Lower leg skin (tissue), 4 donors: Measurements from ENCODE around the gene CHCHD10. TPM values are rescaled to one million over a fixed set of nuclear protein-coding genes. Genes with fewer than 3 reads are reported as not detected.

Experiments used
- DNase-seq, 2 donors: peaks; one replicate each; pipeline ENCODE4 v3.0.0-alpha.2; 2019; ENCODE audit warnings: low spot score in 2 of 2
- H3K4me3 ChIP-seq: fragments of 200-600 bp; sonication (generic); 2 replicates; pipeline ENCODE4 v1.5.1; 2017; ENCODE audit warnings: mild to moderate bottlenecking, low read depth; ENCODE audit not compliant: poor library complexity, severe bottlenecking
- POLR2A ChIP-seq, 2 donors: fragments of 450-650 bp; IDR thresholded peaks; one replicate each; pipeline ENCODE4 v1.6.1; 2016 to 2017; ENCODE audit warnings: antibody characterized with exemption in 2 of 2, mild to moderate bottlenecking in 1 of 2, moderate library complexity in 1 of 2
- WGBS, 2 donors: methylation state at CpG; one replicate each; pipeline ENCODE4 v1.1.5; 2018; 5-methylcytosine and 5-hydroxymethylcytosine counted together
- intact Hi-C: fragments of 100-400 bp; cut with DNase I; formaldehyde crosslinking; loops from one replicate; pipeline ENCODE4 v1.15.0; 2023; ENCODE audit warnings: low total_unique reads
- total RNA-seq, 4 donors: library from RNA; depleted of rRNA; stranded (reverse); fragments of >200 nt; gene quantifications; one replicate each; pipeline ENCODE4 v1.1.0, GENCODE V29; 2016
- TF ChIP-seq, protein P1 (sequence below), 3 donors: fragments of 450-650 bp; IDR thresholded peaks; one replicate each; pipeline ENCODE4 v1.5.1; 2016; ENCODE audit warnings: antibody characterized with exemption in 3 of 3, mild to moderate bottlenecking in 3 of 3, moderate library complexity in 2 of 3

The CHCHD10 gene
- total RNA-seq, 4 donors from 2014 or later: 3.8 to 28.3 (median 11.4) TPM

DNA sequence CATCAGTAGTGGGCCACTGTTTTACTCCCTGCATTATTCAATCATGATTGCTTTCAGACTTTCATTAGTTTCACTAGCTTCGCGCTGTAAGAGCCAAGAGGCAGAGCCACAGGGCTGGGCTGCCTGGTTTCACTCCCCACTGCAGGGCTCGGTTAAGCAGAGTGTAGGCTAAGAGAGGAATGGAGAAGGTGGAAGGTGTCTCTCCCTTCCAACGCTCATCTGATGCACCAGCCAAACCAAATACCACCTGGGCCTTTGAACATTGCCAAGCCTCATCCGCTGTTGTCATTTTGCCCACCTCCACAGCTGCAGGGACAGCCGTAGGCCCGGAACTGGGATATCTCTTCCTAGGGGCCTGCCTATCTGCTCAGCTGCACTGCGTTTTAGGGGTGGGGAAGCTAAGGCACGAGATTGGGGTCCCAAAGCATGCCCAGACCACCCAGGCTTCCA lies 18.5 kb upstream of the CHCHD10 start:
- H3K4me3 ChIP-seq: no peak overlapping the region
- no peak for DNase-seq
- intact Hi-C loops: no loop called here
- WGBS, 2 donors: 14 to 21% methylated on average over 9 of the region's 9 CpGs
- no peak for TF ChIP-seq POLR2A (IDR thresholded peaks at IDR 0.05)
- TF ChIP-seq, protein P1, sequence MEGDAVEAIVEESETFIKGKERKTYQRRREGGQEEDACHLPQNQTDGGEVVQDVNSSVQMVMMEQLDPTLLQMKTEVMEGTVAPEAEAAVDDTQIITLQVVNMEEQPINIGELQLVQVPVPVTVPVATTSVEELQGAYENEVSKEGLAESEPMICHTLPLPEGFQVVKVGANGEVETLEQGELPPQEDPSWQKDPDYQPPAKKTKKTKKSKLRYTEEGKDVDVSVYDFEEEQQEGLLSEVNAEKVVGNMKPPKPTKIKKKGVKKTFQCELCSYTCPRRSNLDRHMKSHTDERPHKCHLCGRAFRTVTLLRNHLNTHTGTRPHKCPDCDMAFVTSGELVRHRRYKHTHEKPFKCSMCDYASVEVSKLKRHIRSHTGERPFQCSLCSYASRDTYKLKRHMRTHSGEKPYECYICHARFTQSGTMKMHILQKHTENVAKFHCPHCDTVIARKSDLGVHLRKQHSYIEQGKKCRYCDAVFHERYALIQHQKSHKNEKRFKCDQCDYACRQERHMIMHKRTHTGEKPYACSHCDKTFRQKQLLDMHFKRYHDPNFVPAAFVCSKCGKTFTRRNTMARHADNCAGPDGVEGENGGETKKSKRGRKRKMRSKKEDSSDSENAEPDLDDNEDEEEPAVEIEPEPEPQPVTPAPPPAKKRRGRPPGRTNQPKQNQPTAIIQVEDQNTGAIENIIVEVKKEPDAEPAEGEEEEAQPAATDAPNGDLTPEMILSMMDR (IDR thresholded peaks at IDR 0.05): no peak

- intact Hi-C loops: no loop called here
- no peak overlapping the region for H3K4me3 ChIP-seq
- DNase-seq: no peak
- TF ChIP-seq, protein P1 (IDR thresholded peaks at IDR 0.05): no peak
- no peak for TF ChIP-seq POLR2A (IDR thresholded peaks at IDR 0.05)
- 72 to 80% methylated on average over 8 of the region's 8 CpGs for WGBS, 2 donors
Measured at GRCh38 chr22:23784215-23784732, 16.5 kb upstream of the CHCHD10 start.

DNA sequence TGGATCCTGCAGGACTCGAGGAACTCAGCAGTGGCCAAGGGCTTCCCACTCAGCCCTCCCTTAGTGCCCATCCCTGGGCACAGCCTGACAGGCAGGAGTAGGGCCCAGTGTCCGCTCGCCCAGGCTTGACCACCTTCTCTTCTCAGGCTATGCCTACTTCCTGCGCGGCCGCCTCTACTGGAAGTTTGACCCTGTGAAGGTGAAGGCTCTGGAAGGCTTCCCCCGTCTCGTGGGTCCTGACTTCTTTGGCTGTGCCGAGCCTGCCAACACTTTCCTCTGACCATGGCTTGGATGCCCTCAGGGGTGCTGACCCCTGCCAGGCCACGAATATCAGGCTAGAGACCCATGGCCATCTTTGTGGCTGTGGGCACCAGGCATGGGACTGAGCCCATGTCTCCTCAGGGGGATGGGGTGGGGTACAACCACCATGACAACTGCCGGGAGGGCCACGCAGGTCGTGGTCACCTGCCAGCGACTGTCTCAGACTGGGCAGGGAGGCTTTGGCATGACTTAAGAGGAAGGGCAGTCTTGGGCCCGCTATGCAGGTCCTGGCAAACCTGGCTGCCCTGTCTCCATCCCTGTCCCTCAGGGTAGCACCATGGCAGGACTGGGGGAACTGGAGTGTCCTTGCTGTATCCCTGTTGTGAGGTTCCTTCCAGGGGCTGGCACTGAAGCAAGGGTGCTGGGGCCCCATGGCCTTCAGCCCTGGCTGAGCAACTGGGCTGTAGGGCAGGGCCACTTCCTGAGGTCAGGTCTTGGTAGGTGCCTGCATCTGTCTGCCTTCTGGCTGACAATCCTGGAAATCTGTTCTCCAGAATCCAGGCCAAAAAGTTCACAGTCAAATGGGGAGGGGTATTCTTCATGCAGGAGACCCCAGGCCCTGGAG lies 15.7 kb upstream of the CHCHD10 start:
- TF ChIP-seq, protein P1 (IDR thresholded peaks at IDR 0.05): no peak
- TF ChIP-seq POLR2A (IDR thresholded peaks at IDR 0.05): no peak
- intact Hi-C loops: no loop called here
- no peak for DNase-seq
- no peak overlapping the region for H3K4me3 ChIP-seq
- 75 to 83% methylated on average over 14 of the region's 15 CpGs for WGBS, 2 donors

GRCh38 chr22:23782703-23783102 lies 14.9 kb upstream of the CHCHD10 start:
- no peak for TF ChIP-seq POLR2A (IDR thresholded peaks at IDR 0.05)
- TF ChIP-seq, protein P1 (IDR thresholded peaks at IDR 0.05): no peak
- DNase-seq: no peak
- 100% methylated on average over 1 of the region's 1 CpG for WGBS, 2 donors
- no peak overlapping the region for H3K4me3 ChIP-seq
- intact Hi-C loops: no loop called here

DNA sequence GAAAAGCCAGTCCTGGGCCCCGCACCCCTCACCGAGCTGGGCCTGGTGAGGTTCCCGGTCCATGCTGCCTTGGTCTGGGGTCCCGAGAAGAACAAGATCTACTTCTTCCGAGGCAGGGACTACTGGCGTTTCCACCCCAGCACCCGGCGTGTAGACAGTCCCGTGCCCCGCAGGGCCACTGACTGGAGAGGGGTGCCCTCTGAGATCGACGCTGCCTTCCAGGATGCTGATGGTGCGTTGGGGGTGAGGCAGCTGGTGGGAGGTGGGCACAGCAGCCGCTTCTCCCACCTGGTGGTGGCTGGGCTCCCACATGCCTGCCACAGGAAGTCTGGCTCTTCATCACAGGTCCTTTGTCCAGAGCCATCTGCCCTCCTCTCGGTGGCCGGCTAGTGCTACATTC lies 14.5 kb upstream of the CHCHD10 start:
- 89 to 90% methylated on average over 7 to 16 of the region's 16 CpGs for WGBS, 2 donors

GRCh38 chr22:23781511-23782183 lies 13.9 kb upstream of the CHCHD10 start:
- intact Hi-C loops: no loop called here
- no peak for TF ChIP-seq POLR2A (IDR thresholded peaks at IDR 0.05)
- TF ChIP-seq, protein P1 (IDR thresholded peaks at IDR 0.05): no peak
- H3K4me3 ChIP-seq: no peak overlapping the region
- DNase-seq: peak in 1 of 2 donors; percentile 49
- WGBS, 2 donors: 22 to 24% methylated on average over 12 to 13 of the region's 14 CpGs

More for the DNA sequence above, 14.5 kb upstream of the CHCHD10 start:
- no peak for DNase-seq
- no peak for TF ChIP-seq POLR2A (IDR thresholded peaks at IDR 0.05)
- no peak overlapping the region for H3K4me3 ChIP-seq
- intact Hi-C loops: no loop called here
